Parathyroid adenoma (tissue), 2 donors: ENCODE measurements around the gene CACNB2.
"Not testable (repeated sequence)": the region's sequence is repeated elsewhere in the genome, so short reads cannot be mapped to it uniquely, and the experiment has no call there.

Source experiments
- H2AFZ ChIP-seq: fragments of 300-600 bp; sonication (generic); one replicate; pipeline ENCODE4 v1.7.0; 2017; ENCODE audit warnings: antibody characterized with exemption, mild to moderate bottlenecking
- H3K27ac ChIP-seq: fragments of 300-600 bp; sonication (generic); one replicate; pipeline ENCODE4 v1.7.0; 2017
- H3K27me3 ChIP-seq: fragments of 300-600 bp; sonication (generic); one replicate; pipeline ENCODE4 v1.7.0; 2017; ENCODE audit warnings: low read length; ENCODE audit not compliant: control insufficient read depth, insufficient read depth
- H3K36me3 ChIP-seq: fragments of 300-600 bp; sonication (generic); one replicate; pipeline ENCODE4 v1.7.0; 2017; ENCODE audit warnings: low read length; ENCODE audit not compliant: control insufficient read depth, insufficient read depth
- H3K4me1 ChIP-seq: fragments of 300-600 bp; sonication (generic); one replicate; pipeline ENCODE4 v1.7.0; 2017; ENCODE audit warnings: control low read depth
- H3K4me2 ChIP-seq: fragments of 300-600 bp; sonication (generic); one replicate; pipeline ENCODE4 v1.7.0; 2017; ENCODE audit warnings: low read length
- H3K4me3 ChIP-seq: fragments of 300-600 bp; sonication (generic); one replicate; pipeline ENCODE4 v1.7.0; 2017; ENCODE audit warnings: low read depth, low read length
- H3K79me2 ChIP-seq: fragments of 300-600 bp; sonication (generic); one replicate; pipeline ENCODE4 v1.7.0; 2017; ENCODE audit warnings: control low read depth
- H3K9ac ChIP-seq: fragments of 300-600 bp; sonication (generic); one replicate; pipeline ENCODE4 v1.7.0; 2017; ENCODE audit warnings: mild to moderate bottlenecking
- H3K9me3 ChIP-seq: fragments of 300-600 bp; sonication (generic); one replicate; pipeline ENCODE4 v1.7.0; 2017; ENCODE audit warnings: low read length; ENCODE audit not compliant: control insufficient read depth
- TF ChIP-seq, protein P1 (sequence below): fragments of 300-600 bp; sonication (generic); IDR thresholded peaks from one replicate; pipeline ENCODE4 v1.7.0; 2017; ENCODE audit warnings: antibody characterized with exemption, mild to moderate bottlenecking
- donor health status: primary hyperparathyroidism.

CACNB2 gene

DNA sequence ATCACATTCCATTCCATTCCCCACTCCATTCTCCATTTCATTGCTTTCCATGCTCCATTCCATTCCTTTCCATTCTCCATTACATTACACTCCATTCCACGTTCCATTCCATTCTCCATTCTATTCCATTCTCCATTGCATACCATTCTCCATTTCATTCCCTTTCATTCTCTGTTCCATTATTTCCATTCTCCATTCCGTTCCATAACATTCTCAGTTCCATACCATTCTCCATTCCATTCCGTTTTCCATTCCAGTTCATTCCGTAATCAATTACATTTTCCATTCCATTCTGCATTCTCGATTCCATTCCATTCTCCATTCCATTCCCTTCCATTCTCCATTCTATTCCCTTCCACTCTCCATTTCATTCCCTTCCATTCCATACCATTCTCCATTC lies 424.8 kb downstream of the CACNB2 start:
- Histone ChIP-seq H3K27ac (no peak overlapping the region), H3K4me1 (no peaks in the 10 kb centered on the region), H3K9me3 (no peaks in the 10 kb centered on the region), H2AFZ (no peak overlapping the region), H3K9ac (no peak overlapping the region), H3K27me3 (no peaks in the 10 kb centered on the region), H3K79me2 (no peaks in the 10 kb centered on the region), H3K4me2 (no peak overlapping the region), H3K4me3 (no peak overlapping the region), H3K36me3 (no peaks in the 10 kb centered on the region)
- TF ChIP-seq, protein P1, sequence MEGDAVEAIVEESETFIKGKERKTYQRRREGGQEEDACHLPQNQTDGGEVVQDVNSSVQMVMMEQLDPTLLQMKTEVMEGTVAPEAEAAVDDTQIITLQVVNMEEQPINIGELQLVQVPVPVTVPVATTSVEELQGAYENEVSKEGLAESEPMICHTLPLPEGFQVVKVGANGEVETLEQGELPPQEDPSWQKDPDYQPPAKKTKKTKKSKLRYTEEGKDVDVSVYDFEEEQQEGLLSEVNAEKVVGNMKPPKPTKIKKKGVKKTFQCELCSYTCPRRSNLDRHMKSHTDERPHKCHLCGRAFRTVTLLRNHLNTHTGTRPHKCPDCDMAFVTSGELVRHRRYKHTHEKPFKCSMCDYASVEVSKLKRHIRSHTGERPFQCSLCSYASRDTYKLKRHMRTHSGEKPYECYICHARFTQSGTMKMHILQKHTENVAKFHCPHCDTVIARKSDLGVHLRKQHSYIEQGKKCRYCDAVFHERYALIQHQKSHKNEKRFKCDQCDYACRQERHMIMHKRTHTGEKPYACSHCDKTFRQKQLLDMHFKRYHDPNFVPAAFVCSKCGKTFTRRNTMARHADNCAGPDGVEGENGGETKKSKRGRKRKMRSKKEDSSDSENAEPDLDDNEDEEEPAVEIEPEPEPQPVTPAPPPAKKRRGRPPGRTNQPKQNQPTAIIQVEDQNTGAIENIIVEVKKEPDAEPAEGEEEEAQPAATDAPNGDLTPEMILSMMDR, result no peak

DNA sequence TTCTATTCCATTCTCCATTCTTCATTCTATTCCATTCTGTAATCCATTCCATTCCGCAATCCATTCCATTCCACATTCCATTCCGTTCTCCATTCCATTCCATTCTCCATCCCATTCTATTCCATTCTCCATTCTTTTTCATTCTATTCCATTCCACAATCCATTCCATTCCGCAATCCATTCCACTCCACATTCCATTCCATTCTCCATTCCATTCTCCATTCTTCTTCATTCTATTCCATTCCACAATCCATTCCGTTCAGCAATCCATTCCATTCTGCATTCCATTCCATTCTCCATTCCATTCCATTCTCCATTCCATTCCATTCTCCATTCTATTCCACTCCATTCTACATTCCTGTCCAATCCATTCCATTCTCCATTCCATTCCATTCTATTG lies 426.0 kb downstream of the CACNB2 start:
- H3K27me3 ChIP-seq, result no peaks in the 10 kb centered on the region
- no peak overlapping the region for H3K9ac ChIP-seq
- H3K4me3 ChIP-seq, result no peak overlapping the region
- no peaks in the 10 kb centered on the region for H3K4me1 ChIP-seq
- no peaks in the 10 kb centered on the region for H3K9me3 ChIP-seq
- no peaks in the 10 kb centered on the region for H3K79me2 ChIP-seq
- no peaks in the 10 kb centered on the region for H3K36me3 ChIP-seq
- no peak overlapping the region for H3K4me2 ChIP-seq
- TF ChIP-seq, protein P1, result no peak
- H2AFZ ChIP-seq, result no peak overlapping the region
- H3K27ac ChIP-seq, result no peak overlapping the region

DNA sequence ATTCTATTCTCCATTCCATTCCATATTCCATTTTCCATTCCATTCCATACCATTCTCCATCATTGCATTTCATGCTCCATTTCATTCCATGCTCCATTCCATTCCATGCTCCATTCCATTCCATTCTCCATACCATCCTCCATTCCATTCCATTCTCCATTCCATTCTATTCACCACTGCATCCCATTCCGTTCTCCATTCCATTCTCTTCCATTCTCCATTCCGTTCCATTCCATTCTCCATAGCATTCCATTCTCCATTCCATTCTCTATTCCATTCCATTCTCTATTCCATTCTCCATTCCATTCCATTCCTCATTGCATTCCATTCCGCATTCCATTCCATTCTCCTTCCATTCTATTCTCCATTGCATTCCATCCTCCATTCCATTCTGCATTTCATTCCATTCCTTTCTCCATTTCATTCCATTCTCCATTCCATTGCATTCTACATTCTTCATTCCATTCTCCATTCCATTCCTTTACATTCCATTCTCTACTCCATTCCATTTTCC lies 427.2 kb downstream of the CACNB2 start:
- H2AFZ ChIP-seq, result no peak overlapping the region
- H3K9me3 ChIP-seq, result no peaks in the 10 kb centered on the region

DNA sequence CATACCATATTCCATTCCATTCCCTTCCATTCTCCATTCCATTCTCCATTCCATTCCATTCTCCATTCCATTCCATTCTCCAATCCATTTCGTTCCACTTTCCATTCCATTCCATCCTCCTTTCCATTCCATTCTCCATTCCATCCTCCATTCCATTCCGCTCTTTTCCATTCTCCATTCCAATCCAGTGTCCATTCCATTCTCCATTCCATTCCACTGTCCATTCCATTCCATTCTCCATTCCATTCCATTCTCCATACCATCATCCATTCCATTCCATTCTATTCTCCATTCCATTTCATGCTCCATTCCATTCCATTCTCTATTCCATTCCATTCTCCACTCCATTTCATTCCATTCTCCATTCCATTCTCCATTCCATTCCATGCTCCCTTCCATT lies 430.2 kb downstream of the CACNB2 start:
- H3K4me2 ChIP-seq, H3K4me3 ChIP-seq, H3K36me3 ChIP-seq, H3K4me1 ChIP-seq, H3K27ac ChIP-seq, H3K27me3 ChIP-seq, H2AFZ ChIP-seq, H3K9me3 ChIP-seq, H3K9ac ChIP-seq, H3K79me2 ChIP-seq: not testable (repeated sequence)

More for the DNA sequence above, 427.2 kb downstream of the CACNB2 start:
- TF ChIP-seq, protein P1, result no peak
- Histone ChIP-seq H3K27ac (no peak overlapping the region), H3K36me3 (no peaks in the 10 kb centered on the region), H3K4me2 (no peak overlapping the region), H3K9ac (no peak overlapping the region), H3K4me3 (no peak overlapping the region), H3K79me2 (no peaks in the 10 kb centered on the region), H3K27me3 (no peaks in the 10 kb centered on the region), H3K4me1 (no peaks in the 10 kb centered on the region)

DNA sequence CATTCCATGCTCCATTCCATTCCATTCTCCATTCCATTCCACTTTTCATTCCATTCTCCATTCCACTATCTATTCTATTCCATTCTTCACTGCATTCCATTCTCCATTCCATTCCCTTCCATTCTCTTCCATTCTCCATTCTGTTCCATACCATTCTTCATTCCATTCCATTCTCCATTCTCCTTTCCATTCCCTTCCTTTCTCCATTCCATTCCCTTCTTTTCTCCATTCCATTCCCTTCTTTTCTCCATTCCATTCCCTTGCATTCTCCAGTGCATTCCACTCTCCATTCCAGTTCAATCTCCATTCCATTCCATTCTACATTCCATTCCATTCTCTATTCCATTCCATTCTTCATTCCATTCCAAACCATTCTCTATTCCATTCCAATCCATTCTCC lies 430.9 kb downstream of the CACNB2 start:
- H3K4me1 ChIP-seq, result no peaks in the 10 kb centered on the region

More for the DNA sequence above, 430.9 kb downstream of the CACNB2 start:
- no peak overlapping the region for H2AFZ ChIP-seq
- no peak overlapping the region for H3K4me2 ChIP-seq
- H3K27me3 ChIP-seq, result no peaks in the 10 kb centered on the region
- TF ChIP-seq, protein P1, result no peak
- H3K4me3 ChIP-seq, result no peak overlapping the region
- no peaks in the 10 kb centered on the region for H3K36me3 ChIP-seq
- H3K79me2 ChIP-seq, result no peaks in the 10 kb centered on the region
- H3K9me3 ChIP-seq, result no peaks in the 10 kb centered on the region
- H3K9ac ChIP-seq, result no peak overlapping the region
- H3K27ac ChIP-seq, result no peak overlapping the region
